Lung microvascular endothelial cell (primary cell): ENCODE results near the gene CBARP. TPM values are rescaled to one million over a fixed set of nuclear protein-coding genes. Genes with fewer than 3 reads are reported as not detected.
A peak's percentile ranks its signal among the peaks of the same experiment; 100 is the strongest.

ENCODE experiments used
- DNase-seq, 2 donors: peaks; one replicate each; pipeline versions ENCODE4 v3.0.0 to v3.0.0-alpha.2; 2010; ENCODE audit warnings: low read depth in 2 of 2
- total RNA-seq: library from RNA; depleted of rRNA; stranded (reverse); fragments of >200 nt; gene quantifications from 2 replicates; pipeline ENCODE4 v1.2.1, GENCODE V29; 2014

Gene CBARP
- total RNA-seq, 1 donor from 2014 or later: 1.2 TPM

DNA sequence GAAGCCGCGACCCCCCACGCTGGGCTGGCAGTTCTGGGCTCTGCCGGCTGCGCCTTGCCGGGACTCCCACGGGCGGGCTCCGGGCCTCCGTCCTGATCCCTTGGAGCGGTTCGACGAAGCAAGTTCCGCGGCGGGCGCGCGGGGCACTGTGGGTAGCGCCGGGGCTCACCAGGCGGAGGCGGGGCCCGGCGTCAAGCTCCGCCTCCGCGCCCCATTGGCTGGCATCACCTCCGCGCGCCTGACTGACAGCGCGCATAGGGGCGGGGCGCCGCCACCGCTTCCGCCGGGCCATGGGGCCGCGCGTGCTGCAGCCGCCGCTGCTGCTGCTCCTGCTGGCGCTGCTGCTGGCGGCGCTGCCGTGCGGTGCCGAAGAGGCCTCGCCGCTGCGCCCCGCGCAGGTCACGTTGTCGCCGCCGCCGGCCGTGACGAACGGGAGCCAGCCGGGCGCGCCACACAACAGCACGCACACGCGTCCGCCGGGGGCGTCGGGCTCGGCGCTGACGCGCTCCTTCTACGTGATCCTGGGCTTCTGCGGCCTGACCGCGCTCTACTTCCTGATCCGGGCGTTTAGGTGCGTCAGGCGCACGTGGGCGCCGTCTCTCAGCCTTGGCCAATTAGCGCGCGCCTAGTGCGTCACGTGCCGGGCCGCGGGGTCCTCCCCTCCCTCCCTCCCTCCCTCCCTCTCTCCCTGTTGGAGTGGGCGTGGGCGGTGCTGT lies 37.6 kb upstream of the CBARP start, which contains the start of gene FAM174C:
TSS of gene FAM174C (plus strand) at position 271 of the 716 bp plus-strand sequence. CDS start at position 291, 20 bp downstream.
- peak; percentile 98 for DNase-seq

DNA sequence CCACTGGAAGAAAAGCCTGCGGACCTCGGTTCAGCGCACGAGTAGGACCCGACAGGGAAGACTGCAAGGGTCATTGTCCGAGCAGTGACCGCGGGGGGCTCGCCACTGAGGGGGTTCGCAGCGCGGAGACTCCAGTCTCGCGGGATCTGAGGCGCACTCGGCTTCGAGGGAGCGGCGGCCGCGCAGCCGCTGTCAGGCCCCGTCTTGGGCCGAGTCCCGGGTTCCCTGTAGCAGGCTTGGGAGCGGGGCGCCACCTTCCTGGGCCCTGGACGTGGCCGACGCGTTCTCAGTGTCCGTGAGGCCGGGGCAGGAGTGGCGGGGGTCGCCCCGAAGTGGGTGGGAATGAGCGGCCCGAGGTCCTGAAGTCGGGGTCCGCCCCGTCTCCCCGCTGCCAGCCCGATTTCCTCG lies 37.1 kb upstream of the CBARP start:
- no peak for DNase-seq

DNA sequence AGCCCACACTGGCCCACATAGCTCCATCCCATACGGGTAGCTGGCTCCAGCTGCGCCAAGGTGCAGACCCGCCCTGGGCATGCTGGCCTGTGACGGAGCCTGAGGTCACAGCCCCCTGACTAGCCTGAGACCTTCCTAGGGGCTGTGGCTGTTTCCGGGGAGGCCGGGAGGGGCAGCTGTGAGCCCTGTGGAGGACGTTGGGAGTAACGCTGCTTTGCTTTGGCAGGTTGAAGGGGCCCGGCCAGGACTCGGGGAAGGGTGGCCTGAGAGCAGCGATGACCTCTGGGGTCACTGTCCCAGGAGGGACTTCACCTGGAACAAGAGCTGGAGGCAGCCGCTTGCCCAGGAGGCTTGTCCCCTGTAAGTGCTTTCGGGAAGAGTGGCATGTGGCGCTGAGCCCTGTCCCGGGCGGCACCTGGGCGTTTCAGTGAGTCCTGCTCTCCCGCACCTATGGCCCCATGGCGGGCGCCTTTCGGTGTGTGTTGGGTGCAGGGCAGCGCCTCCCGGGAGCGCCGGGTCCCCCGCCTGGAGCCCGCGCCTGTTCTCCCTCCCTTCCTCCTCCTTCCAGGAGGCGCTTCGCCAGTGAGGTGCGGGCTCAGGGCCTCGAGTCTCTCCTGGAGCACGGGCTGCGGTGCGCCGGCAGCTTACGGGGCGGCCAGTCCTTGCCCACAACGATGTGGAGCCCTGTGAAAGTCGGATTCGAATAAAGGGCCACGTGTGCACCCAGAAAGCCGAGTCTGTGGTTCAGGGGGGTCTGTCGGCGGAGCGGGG lies 36.5 kb upstream of the CBARP start:
- no peak for DNase-seq

DNA sequence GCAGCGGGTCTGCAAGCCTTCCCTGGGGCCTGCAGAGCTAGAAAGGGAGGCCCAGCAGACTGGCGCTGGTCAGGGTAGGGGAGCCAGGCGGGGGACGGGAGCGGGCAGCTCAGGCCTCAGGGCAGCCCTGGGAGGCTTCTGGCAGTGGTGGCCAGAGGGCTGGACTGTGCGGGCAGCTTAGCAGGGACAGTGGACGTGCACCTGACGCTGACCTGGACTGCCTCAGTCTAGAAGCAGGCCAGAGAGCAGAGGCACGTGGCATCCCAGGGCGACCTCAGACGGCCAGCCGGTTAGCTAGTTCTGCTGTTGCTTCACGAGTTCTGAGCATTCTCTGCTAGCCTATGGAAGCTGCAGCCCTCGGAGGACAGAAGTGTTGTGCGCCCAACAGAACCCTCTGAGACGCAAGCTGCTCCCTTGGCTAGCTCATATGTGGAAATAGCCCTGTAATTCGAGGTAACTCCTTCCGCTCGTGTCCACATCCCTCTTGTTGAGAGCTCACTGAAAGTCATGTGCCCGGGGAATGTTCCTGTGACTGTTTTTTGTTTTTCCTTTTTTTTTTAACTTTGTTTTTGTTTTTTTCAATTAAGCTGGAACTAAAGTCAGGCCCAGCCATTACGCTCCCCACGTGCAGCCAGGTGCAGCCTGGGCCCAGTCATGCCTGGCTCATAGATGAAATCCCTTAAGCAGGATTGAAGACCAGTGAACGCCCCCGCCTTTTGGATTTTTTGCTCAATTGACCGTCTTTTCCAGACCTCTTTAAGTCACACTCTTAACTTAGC lies 35.6 kb upstream of the CBARP start:
- no peak for DNase-seq

DNA sequence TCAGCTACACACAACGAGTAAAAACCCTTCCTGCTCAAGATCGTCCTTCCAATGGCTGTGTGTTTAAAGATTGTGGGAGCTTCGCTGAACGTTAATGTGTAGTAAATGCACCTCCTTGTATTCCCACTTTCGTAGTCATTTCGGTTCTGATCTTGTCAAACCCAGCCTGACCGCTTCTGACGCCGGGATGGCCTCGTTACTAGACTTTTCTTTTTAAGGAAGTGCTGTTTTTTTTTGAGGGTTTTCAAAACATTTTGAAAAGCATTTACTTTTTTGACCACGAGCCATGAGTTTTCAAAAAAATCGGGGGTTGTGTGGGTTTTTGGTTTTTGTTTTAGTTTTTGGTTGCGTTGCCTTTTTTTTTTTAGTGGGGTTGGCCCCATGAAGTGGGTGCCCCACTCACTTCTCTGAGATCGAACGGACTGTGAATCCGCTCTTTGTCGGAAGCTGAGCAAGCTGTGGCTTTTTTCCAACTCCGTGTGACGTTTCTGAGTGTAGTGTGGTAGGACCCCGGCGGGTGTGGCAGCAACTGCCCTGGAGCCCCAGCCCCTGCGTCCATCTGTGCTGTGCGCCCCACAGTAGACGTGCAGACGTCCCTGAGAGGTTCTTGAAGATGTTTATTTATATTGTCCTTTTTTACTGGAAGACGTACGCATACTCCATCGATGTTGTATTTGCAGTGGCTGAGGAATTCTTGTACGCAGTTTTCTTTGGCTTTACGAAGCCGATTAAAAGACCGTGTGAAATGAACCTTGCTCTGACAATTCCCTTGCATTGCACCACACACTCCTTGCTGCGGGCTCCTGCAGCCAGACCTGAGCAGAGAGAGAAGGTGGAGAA lies 34.8 kb upstream of the CBARP start:
- DNase-seq: no peak

DNA sequence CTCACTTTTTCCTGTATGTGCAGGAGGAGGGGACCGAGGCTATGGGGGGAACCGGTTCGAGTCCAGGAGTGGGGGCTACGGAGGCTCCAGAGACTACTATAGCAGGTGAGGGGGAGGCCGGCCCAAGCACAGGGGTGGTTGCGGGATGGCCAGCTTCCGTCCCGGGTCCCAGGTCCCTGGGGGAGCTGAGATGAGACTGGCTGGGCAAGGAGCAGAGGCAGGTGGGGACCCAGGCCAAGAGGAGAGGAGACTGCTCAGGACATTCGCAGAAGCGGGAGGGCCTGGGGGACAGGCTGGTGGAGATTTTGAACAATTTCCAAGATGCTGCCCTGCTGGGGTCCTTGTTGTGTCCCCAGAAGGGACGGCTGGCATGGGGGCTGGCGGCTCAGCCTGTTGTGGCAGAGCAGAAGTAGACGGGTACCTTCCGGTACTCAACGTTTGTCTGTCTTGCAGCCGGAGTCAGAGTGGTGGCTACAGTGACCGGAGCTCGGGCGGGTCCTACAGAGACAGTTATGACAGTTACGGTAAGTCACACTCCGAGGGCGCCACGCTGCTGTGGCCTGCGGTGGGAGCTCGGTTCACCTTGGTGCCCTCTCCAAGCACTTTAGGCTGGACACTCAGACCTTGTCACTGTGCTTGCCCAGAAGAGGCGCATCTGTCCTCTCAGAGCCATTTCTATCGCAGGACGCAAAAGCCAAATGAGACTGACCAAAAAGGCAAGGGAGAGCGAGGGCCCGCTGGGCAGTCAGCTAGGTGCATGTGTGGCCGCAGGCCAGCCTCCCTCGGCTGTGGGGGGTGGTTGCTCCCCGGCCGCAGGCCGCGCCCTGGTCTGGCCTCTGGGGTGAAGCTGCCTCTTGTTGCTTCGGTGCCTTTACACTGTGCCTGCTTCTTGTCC lies 34.0 kb upstream of the CBARP start:
- no peak for DNase-seq

DNA sequence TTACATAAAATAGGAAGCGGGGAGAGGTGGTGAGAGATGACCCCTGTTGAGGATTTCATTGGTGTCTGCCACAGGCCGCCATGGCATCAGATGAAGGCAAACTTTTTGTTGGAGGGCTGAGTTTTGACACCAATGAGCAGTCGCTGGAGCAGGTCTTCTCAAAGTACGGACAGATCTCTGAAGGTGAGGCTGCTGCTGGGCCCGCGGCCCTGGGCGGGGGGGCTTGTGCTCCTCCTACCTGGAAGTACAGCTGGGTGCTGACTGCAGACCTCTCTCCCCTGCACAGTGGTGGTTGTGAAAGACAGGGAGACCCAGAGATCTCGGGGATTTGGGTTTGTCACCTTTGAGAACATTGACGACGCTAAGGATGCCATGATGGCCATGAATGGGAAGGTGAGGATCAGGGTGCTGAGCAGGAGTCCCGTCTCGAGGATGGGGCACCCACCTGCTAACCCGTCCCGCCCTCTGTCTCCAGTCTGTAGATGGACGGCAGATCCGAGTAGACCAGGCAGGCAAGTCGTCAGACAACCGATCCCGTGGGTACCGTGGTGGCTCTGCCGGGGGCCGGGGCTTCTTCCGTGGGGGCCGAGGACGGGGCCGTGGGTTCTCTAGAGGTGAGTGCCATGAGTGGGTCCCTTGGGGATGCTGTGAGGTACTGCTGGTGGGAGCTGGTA lies 33.2 kb upstream of the CBARP start:
- no peak for DNase-seq

DNA sequence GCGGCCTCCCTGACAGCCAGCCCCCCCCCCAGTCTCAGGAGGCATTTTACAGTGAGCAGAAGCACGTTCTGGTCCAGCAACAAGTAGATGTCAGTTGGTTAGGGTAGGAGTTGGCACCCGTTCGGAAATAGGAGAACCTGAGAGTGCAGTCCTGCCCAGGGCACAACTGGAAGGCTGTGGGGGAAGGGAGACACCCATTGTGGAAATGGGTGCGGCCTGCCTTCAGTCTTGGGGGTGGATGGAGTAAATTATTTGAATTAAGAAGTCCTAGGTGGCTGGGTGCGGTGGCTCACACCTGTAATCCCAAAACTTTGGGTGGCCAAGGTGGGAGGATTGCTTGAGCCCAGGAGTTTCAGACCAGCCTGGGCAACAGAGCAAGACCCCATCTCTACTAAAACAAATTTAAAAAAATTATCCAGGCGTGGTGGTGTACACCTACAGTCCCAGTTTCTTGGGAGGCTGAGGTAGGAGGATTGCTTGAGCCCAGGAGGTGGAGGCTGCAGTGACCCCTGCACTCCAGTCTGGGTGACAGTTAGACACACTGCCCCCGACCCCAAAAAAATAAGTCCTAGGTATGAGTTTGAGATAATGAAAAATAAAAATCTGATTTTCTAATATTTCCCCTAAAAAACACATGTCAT lies 32.5 kb upstream of the CBARP start:
- no peak for DNase-seq

DNA sequence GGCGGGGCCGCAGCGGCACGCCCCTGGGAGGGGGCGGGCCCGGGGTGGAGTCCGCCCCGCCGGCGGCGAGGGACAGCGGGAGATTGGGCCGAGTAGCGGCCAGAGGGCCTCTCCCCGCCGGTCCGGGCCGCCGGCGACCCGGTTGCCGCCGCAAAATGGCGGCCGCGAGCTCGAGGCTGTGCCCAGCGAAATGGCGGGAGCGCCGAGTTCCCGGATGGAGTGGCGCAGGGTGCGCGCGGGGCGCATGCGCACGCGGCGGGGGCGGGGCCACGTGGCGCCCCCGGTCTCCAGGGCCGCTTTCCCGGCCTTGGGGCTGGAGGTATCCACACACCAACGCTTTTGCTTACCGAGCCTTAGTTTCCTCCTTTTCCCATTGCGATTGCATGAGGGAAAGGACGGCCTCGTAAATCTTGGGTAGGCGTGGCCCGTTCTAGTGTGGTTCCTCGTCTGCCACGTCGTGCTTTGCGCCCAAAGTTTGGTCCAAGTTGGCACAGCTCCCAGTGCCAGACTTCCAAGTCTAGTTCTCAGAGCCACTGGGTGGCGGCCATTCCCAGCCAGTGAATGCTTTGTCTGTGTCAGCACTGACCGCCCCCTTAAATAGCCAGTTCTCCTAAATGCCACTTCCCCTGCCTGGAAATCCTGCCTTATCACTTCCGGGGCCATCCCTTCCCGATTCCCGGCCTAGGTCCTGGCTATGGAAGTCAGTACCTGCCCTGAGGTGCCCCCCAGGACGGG lies 31.8 kb upstream of the CBARP start:
- DNase-seq: peak; percentile 87 to 92

DNA sequence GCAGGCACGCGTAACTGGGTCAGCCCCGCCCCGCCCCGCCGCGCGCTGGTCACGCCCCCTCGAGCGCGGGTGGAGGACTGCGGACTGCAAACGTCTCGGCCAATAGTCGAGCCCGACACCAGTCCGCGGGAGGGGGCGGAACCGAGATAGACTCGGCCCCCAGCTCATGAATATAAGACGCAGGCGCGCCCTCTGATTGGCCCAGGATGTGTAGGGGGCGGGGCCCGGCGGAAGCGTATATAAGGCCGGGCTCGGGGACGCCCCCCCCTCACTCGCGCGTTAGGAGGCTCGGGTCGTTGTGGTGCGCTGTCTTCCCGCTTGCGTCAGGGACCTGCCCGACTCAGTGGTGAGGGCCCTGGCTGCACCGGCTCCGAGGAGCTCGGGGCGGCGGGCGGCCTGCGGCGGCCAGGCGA lies 31.3 kb upstream of the CBARP start, which contains the start of gene CIRBP:
TSS of gene CIRBP (plus strand) at position 268 of the 413 bp plus-strand sequence. CDS start 1,602 bp downstream, outside the sequence.
- peak; percentile 99 to 100 for DNase-seq

DNA sequence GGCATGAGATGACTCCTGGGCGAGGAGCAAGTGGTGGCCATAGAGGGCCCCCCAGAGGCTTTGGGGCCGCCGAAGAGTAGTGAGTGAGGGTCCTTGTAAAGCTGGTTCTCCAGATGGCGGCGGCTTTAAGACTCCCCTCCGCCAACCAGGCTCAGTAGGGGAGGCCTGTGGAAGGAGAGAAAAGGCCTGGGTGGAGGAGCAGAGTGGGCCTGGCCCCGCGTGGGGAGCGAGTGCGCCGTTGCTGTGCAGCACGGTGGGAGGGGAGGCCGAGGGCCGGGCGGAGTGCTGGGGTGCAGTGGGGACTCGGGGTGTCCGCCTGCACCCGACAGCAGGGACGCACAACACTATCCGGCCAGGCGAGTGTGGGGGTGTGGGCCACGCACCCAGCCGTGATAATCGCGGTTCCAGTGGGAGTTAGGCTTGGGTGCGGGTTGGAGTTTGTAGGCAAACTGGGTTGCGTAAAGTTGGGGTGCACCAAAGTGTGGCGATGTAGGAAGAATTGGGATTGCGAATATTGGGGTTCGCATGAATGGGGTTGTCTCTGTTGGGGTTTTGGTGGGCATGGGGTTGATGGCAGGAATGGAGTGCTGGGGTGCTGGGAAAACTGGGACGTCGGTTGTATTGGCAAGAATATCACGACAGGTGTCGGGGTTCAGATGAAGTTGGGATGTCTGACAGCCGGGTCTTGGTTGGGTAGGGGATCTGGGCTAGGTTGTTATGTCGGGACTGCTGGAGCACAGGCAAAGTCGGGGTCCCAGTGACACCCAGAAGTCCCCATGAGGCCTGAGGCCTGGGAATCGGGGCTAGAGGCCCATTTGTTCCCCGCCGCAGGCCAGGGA lies 30.6 kb upstream of the CBARP start:
- no peak for DNase-seq

DNA sequence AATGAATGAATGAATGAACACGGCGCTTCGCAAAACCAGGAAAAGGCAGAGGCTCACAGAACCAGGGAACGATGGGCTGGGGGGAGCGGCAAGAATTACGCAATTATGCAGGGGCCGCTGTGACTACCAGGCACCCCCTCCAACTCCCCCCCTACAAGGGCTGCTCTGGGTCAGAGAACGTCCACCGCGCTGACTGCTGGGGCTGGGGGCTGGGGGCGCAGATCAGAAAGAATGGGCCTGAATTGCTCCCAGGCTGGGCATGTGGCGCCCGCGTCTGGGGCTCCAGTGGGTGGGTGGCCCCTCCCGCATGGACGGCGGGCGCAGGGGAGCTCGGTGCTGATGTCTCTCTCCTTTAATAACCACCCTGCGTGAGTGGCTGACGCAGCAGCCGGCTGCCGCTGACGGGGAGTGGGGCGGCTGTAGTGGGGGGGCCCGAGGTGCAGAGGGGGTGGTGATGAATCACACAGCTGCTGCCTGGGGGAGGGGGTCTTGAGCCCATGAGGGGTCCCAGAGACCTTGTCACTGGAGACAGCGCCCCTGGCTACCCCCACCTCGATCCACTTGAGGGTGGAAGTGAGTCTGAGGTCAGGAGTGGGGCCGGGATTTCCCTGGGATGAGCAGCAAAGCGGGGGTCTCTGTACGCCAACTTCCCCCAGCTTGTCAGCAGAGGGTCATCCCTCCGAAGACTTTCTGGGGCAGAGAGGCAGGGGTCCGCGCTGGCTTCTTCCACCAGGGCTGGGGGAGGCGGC lies 29.8 kb upstream of the CBARP start:
- no peak for DNase-seq

DNA sequence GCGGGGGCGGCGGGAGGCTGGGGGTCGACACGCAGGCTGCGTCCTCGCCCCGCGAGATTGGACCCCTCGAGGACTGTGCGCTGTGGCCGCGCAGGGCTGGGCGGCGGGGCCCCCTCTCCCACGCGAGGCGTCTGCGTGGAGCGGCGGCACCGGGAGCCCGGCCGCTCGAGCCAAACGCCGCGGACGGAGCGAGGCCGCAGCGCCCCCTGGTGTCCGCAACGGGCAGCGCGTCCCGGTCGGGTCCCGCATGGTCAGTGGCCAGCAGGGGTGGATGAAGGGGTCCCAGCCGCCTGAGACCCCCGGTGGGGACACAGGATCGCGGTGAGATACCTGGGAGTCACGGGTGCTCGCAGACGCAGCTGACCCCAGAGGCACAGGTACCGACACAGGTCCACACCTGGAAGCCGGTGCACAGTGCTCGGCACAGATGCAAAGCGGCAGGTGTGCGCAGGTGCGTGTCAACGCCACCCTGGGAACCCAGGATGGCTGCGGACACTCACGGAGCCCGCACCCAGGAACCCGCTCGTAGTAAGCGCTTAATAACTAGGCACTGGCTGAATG lies 29.2 kb upstream of the CBARP start:
- peak; percentile 62 to 72 for DNase-seq

DNA sequence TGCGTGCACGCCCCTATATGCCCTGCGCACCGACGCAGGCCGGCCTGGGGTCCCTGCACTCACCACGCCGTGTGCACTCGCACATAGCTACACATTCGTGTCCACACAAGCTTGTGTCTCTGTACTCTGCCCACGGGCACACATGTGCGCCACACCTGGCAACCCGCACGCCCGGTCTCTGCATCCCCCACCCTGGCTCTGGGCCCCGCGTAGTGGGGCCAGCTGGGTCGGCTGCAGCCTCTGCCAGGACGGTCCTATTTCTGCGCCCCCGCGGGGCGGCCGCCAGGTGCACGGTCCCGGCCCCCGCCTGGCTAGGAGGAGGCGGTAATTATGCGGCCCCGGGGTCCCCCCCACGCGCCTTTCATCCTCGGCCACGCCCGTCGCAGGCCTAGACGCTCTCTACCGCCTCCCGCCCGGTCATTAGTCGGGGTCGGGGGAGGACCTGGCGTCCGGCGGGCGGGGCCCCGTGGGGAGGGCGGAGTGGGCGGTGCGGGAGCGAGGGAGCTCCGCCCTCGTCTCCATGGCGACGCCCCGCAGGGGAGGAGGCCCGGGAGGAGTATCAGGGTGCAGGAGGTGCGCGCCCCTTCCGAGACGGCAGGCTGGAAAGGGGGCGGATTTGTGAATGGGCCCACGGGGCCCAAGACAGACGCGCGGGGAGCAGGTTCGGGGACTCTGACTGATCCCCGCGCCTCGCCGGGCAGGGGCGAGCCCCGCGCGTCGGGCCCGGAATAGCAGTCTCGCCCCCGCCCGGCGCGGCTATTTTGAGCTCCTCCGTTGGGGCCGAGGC lies 28.5 kb upstream of the CBARP start:
- peak; percentile 79 to 83 for DNase-seq

DNA sequence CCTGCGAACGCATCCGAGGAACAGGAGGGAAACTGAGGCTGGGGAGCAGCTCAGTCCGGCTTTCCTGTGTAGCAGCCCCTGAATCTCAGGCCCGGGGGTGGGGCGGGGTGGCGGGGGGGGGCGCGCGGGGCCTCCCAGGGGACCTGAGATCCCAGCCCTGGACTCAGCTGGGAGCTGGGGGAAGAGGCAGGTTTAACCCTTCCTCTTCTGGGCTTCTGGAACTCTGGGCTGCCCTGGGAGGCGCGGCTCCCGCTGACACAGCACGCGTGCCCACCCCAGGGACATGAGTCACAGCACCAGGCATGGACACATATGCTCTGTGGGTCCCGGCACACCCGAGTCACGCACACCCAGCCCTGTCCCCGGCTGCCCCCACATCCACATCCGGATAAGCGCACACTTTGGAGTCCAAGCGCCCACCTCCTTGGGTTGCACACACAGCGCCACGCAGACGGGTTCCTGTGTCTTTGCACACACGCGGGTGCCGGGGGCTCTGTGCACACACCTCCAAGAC lies 27.9 kb upstream of the CBARP start:
- peak; percentile 55 to 61 for DNase-seq
